ENCODE data around the gene BTNL9. TPM values are rescaled to one million over a fixed set of nuclear protein-coding genes. Genes with fewer than 3 reads are reported as not detected.

BTNL9 gene
- total RNA-seq, 6 donors from 2014 or later = 71.8 to 634 (median 147) TPM

DNA sequence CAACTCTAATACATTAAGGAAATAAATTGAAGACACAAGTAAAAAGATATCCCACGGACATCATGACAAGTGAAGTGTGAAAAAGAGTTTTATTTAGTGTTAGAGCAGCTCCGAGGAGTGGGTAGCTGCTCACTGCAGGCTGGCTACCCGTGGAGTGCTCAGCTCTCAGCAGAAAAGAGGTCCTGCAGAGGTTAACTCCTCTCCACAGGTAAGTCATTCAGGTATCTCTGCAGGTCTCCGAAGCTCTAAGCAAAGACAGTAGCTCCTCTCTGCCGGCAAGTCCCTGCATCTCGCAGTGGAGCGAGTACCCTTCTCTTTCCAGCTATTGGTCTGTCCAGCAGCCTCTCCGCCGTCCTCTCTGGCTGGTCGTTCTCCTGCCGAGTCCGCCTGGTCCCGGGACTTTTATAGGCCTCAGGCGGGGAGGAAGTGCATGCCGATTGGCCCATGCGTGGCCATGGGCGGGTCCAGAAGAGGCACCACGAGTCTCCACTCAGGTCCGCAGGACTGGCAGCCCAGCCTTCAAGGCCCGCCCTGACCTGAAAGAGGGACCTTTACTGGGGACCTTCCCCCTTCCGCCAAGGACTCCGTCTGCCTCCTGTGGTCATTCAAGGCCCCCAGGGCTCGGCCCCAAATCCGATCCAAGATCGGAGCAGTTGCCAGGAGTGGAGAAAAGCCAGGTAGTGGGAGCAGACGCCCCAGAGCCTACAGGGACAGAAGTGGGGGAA lies 29.9 kb downstream of the BTNL9 start:
- TF ChIP-seq POLR2AphosphoS5 (IDR thresholded peaks at IDR 0.05) = no peak
- TF ChIP-seq, protein P1, sequence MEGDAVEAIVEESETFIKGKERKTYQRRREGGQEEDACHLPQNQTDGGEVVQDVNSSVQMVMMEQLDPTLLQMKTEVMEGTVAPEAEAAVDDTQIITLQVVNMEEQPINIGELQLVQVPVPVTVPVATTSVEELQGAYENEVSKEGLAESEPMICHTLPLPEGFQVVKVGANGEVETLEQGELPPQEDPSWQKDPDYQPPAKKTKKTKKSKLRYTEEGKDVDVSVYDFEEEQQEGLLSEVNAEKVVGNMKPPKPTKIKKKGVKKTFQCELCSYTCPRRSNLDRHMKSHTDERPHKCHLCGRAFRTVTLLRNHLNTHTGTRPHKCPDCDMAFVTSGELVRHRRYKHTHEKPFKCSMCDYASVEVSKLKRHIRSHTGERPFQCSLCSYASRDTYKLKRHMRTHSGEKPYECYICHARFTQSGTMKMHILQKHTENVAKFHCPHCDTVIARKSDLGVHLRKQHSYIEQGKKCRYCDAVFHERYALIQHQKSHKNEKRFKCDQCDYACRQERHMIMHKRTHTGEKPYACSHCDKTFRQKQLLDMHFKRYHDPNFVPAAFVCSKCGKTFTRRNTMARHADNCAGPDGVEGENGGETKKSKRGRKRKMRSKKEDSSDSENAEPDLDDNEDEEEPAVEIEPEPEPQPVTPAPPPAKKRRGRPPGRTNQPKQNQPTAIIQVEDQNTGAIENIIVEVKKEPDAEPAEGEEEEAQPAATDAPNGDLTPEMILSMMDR (IDR thresholded peaks at IDR 0.05) = no peak
- no peak for TF ChIP-seq POLR2A (IDR thresholded peaks at IDR 0.05)
- TF ChIP-seq EP300 (IDR thresholded peaks at IDR 0.05) = no peak
- ATAC-seq (ENCODE audit: low FRiP score in 2 of 2) = peak; percentile 8 to 32
- Histone ChIP-seq H3K27me3 (no peaks in the 10 kb centered on the region), H3K4me1 (no peaks in the 10 kb centered on the region), H3K9me3 (no peaks in the 10 kb centered on the region), H3K36me3 (no peaks in the 10 kb centered on the region), H3K27ac (no peak overlapping the region), H3K4me3 (no peak overlapping the region)
- 47% methylated on average over 25 to 26 of the region's 26 CpGs for WGBS, 2 donors
- DNase-seq = no peak

DNA sequence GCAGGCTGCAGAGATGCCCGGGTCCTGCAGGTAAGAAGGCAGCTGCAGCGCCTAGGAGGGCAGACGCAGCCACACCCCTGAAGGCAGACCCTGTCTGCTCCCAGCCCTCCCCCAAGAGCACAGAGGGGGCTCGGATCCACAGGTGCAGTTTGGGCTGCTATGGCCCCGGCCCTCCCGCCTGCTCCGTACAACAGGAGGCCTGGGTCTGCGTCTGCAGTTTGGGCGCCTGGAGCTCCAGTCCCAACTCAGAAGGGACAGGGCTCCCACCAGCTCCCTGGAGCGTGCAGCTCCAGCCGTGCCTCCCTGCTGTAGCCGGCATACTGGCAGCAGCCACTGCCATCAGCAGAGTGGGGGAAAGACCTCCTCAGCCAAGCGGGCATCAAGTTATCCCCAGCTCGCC lies 30.5 kb downstream of the BTNL9 start:
- H3K27me3 ChIP-seq = no peaks in the 10 kb centered on the region
- 77 to 81% methylated on average over 4 to 13 of the region's 14 CpGs for WGBS, 2 donors

DNA sequence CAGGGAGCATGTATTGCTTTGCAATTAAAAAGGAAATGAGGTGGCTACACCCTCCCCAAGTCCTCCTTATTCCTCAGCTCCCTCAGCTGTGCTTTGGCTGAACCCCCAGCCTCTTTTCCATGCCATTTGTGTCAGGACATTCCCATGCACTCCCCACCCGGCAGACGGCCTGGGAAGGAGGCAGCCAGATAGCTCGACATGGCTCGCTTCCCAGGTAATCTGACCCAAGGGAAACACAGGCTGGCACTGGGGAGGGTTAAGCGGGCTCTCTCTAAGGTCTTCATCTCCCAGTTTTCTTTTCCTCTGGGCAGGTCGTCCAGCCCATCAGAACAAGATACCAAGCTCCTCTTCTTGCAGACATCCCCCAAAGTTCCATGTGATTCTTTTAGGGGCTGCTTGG lies 31.2 kb downstream of the BTNL9 start:
- 72 to 80% methylated on average over 6 of the region's 6 CpGs for WGBS, 2 donors
- Histone ChIP-seq H3K9me3 (no peaks in the 10 kb centered on the region), H3K27ac (no peak overlapping the region), H3K27me3 (no peaks in the 10 kb centered on the region), H3K36me3 (no peaks in the 10 kb centered on the region), H3K4me1 (no peaks in the 10 kb centered on the region), H3K4me3 (no peak overlapping the region)
- ATAC-seq (ENCODE audit: low FRiP score in 2 of 2) (no peak), DNase-seq (no peak)
- TF ChIP-seq EP300 (IDR thresholded peaks at IDR 0.05) = no peak
- TF ChIP-seq, protein P1 (IDR thresholded peaks at IDR 0.05) = no peak
- no peak for TF ChIP-seq POLR2AphosphoS5 (IDR thresholded peaks at IDR 0.05)
- TF ChIP-seq POLR2A (IDR thresholded peaks at IDR 0.05) = no peak

More for the DNA sequence above, 30.5 kb downstream of the BTNL9 start:
- no peak overlapping the region for H3K4me3 ChIP-seq
- ATAC-seq (ENCODE audit: low FRiP score in 2 of 2) (peak in 1 of 2 donors; percentile 60), DNase-seq (peak in 1 of 2 donors; percentile 71)
- no peak overlapping the region for H3K27ac ChIP-seq
- H3K36me3 ChIP-seq = no peaks in the 10 kb centered on the region
- H3K4me1 ChIP-seq = no peaks in the 10 kb centered on the region
- TF ChIP-seq, protein P1 (IDR thresholded peaks at IDR 0.05) = no peak
- TF ChIP-seq POLR2A (IDR thresholded peaks at IDR 0.05) (no peak), POLR2AphosphoS5 (IDR thresholded peaks at IDR 0.05) (no peak), EP300 (IDR thresholded peaks at IDR 0.05) (no peak)
- H3K9me3 ChIP-seq = no peaks in the 10 kb centered on the region

DNA sequence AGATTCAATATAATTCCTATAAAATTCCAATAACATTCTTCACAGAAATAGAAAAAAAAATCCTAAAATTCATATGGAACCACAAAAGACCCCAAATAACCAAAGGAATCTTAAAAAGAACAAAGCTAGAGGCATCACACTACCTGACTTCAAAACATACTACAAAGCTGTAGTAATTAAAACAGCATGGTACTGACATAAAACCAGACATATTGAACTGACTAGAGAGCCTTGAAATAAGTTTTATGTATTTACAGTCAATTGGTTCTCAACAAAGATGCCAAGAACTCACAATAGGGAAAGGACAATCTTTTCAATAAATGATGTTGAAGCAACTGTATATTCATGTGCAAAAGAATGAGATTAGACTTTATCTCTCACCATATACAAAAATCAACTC lies 36.9 kb downstream of the BTNL9 start:
- H3K36me3 ChIP-seq = no peaks in the 10 kb centered on the region
- ATAC-seq (ENCODE audit: low FRiP score in 2 of 2) (no peak), DNase-seq (no peak)
- no peak overlapping the region for H3K27ac ChIP-seq
- peaks cover 0 to 6% (median 0%) of the 10 kb centered on the region in 4 donors for H3K9me3 ChIP-seq
- TF ChIP-seq POLR2AphosphoS5 (IDR thresholded peaks at IDR 0.05) (no peak), POLR2A (IDR thresholded peaks at IDR 0.05) (no peak), EP300 (IDR thresholded peaks at IDR 0.05) (no peak)
- TF ChIP-seq, protein P1 (IDR thresholded peaks at IDR 0.05) = no peak
- no peaks in the 10 kb centered on the region for H3K27me3 ChIP-seq
- no peak overlapping the region for H3K4me3 ChIP-seq
- H3K4me1 ChIP-seq = no peaks in the 10 kb centered on the region

DNA sequence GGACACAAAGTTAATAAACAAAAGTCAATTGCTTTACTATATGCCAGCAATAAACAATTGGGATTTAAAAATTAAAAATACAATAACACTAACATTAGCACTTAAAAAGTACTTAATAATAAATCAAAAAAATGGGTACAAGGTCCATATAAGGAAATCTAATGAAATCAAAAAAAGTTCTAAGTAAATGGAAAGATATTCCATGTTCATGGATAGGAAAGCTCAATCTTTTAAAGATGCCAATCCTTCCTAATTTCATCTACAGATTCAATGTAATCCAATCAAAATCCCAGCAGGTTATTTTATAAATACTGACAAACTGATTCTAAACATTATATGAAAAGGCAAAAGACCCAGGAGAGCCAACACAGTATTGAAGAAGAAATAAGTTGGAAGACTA lies 41.9 kb downstream of the BTNL9 start:
- no peak overlapping the region for H3K27ac ChIP-seq
- ATAC-seq (ENCODE audit: low FRiP score in 2 of 2) (no peak), DNase-seq (no peak)
- H3K4me1 ChIP-seq = no peaks in the 10 kb centered on the region
- H3K4me3 ChIP-seq = no peak overlapping the region
- H3K27me3 ChIP-seq = no peaks in the 10 kb centered on the region
- no peak for TF ChIP-seq POLR2A (IDR thresholded peaks at IDR 0.05)
- TF ChIP-seq POLR2AphosphoS5 (IDR thresholded peaks at IDR 0.05) = no peak
- no peak for TF ChIP-seq EP300 (IDR thresholded peaks at IDR 0.05)
- TF ChIP-seq, protein P1 (IDR thresholded peaks at IDR 0.05) = no peak
- H3K9me3 ChIP-seq = no peaks in the 10 kb centered on the region
- H3K36me3 ChIP-seq = no peaks in the 10 kb centered on the region

Data from upper lobe of left lung (tissue), 6 donors.